ENCODE data around the gene SFXN3.

DNA sequence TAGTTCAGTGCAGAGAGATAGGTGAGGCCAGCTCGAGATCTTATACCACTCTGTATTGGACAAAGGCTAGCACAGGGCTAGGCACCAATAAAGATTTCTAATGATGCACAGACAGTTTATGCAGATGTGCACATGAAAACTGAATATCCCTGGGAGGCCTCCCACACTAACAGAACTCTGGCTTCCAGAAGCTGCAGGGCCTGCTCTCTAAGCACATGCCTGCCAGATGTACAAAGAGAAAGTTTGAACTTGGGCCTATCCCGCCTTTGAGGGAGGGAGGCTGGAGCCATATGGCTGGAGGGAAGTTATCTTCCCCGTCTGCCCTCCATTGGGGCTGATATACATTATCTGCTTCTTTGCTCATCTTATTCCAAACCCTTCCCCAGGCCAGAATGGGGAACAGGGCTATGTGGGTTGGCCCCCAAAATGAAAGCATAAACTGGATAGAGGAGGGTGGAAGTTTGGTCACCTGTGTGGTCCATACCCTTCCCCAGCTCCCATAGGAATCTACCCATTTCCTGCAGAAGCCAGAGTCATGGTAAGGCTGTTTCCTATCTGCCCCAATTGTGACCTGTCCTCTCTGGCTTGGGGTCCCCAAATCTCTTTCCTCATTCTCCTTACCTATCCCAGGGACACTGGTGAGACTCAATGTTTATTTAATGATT lies 34.6 kb downstream of the SFXN3 start:
- TF ChIP-seq ZSCAN21 (CRISPR knock-in tag; IDR thresholded peaks at IDR 0.05; ENCODE audit: borderline replicate concordance) (no peak), ZNF577 (CRISPR knock-in tag; IDR thresholded peaks at IDR 0.05; ENCODE audit: borderline replicate concordance, low read depth) (no peak), ARID2 (CRISPR knock-in tag; IDR thresholded peaks at IDR 0.05; ENCODE audit: borderline replicate concordance) (no peak), KDM2A (CRISPR knock-in tag; IDR thresholded peaks at IDR 0.05; ENCODE audit: borderline replicate concordance, low read depth) (no peak), POLR2A (IDR thresholded peaks at IDR 0.05; ENCODE audit: insufficient read depth in 1 of 2, low read depth in 2 of 2, low read length in 2 of 2) (peak in 1 of 2 experiments; percentile 48; a peak in 1 of 4 replicates), RAD21 (CRISPR knock-in tag; IDR thresholded peaks at IDR 0.05) (no peak), FOSL1 (CRISPR knock-in tag; IDR thresholded peaks at IDR 0.05; ENCODE audit: borderline replicate concordance) (no peak)
- TF ChIP-seq, protein P1, sequence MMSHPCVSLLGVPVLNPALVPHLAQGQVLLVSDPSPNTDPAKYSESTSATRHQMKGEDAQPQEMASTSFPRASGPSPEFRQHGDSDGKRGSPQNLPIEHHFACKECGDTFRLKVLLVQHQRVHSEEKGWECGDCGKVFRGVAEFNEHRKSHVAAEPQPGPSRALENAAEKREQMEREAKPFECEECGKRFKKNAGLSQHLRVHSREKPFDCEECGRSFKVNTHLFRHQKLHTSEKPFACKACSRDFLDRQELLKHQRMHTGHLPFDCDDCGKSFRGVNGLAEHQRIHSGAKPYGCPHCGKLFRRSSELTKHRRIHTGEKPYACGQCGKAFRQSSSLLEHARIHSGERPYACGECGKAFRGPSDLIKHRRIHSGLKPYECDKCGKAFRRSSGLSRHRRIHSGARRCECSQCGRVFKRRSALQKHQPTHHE (CRISPR knock-in tag; IDR thresholded peaks at IDR 0.05; ENCODE audit: borderline replicate concordance), result no peak
- TF ChIP-seq, protein P2, sequence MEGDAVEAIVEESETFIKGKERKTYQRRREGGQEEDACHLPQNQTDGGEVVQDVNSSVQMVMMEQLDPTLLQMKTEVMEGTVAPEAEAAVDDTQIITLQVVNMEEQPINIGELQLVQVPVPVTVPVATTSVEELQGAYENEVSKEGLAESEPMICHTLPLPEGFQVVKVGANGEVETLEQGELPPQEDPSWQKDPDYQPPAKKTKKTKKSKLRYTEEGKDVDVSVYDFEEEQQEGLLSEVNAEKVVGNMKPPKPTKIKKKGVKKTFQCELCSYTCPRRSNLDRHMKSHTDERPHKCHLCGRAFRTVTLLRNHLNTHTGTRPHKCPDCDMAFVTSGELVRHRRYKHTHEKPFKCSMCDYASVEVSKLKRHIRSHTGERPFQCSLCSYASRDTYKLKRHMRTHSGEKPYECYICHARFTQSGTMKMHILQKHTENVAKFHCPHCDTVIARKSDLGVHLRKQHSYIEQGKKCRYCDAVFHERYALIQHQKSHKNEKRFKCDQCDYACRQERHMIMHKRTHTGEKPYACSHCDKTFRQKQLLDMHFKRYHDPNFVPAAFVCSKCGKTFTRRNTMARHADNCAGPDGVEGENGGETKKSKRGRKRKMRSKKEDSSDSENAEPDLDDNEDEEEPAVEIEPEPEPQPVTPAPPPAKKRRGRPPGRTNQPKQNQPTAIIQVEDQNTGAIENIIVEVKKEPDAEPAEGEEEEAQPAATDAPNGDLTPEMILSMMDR (CRISPR knock-in tag; IDR thresholded peaks at IDR 0.05), result no peak
